Measurements from ENCODE around the gene ATP9B.

GRCh38 chr18:79411614-79412526 lies 342.7 kb downstream of the ATP9B start:
- no peak for TF ChIP-seq EP300 (IDR thresholded peaks at IDR 0.05; ENCODE audit: borderline replicate concordance in 1 of 2, control insufficient read depth in 1 of 2, low read depth in 2 of 2, low read length in 2 of 2)
- no peak for TF ChIP-seq RCOR1 (conservative IDR thresholded peaks at IDR 0.05; ENCODE audit: low read depth, low read length)
- TF ChIP-seq CTCF (IDR thresholded peaks at IDR 0.05 in 2 of 3, conservative IDR thresholded peaks at IDR 0.05 in 1 of 3; ENCODE audit: control insufficient read depth in 2 of 3, extremely low read depth in 1 of 3, insufficient read depth in 1 of 3, low read depth in 3 of 3, low read length in 3 of 3), result no peak
- no peak for TF ChIP-seq PAX8 (IDR thresholded peaks at IDR 0.05)
- TF ChIP-seq NKRF (conservative IDR thresholded peaks at IDR 0.05), result no peak
- TF ChIP-seq POLR2A (IDR thresholded peaks at IDR 0.05; ENCODE audit: low read depth, low read length), result no peak
